ENCODE data around the gene RUNDC1.
"Not testable (repeated sequence)": the region's sequence is repeated elsewhere in the genome, so short reads cannot be mapped to it uniquely, and the experiment has no call there.

RUNDC1 gene

GRCh38 chr17:42989726-42990652 lies 9.6 kb downstream of the RUNDC1 start:
- Histone ChIP-seq H3K36me3 (ENCODE audit: control insufficient read depth in 1 of 2, insufficient read depth in 2 of 2, low read length in 2 of 2) (peaks cover 42 to 82% of the 10 kb centered on the region in 2 donors), H3K9me3 (ENCODE audit: control insufficient read depth in 1 of 2, low read length in 2 of 2) (no peaks in the 10 kb centered on the region), H3K4me3 (ENCODE audit: low read depth in 1 of 2, low read length in 2 of 2) (no peak overlapping the region), H3K4me1 (ENCODE audit: control insufficient read depth in 1 of 2, insufficient read depth in 2 of 2, low read length in 2 of 2) (no peaks in the 10 kb centered on the region), H3K27me3 (ENCODE audit: control insufficient read depth in 1 of 2, insufficient read depth in 2 of 2, low read length in 2 of 2) (no peaks in the 10 kb centered on the region), H3K27ac (ENCODE audit: low read depth, low read length) (no peak overlapping the region), H3K9ac (ENCODE audit: low read depth in 1 of 2, low read length in 2 of 2) (no peak overlapping the region)

- no peaks in the 10 kb centered on the region for H3K4me1 ChIP-seq (ENCODE audit: control insufficient read depth in 1 of 2, insufficient read depth in 2 of 2, low read length in 2 of 2)
- H3K27ac ChIP-seq (ENCODE audit: low read depth, low read length): no peak overlapping the region
- no peak overlapping the region for H3K4me3 ChIP-seq (ENCODE audit: low read depth in 1 of 2, low read length in 2 of 2)
- no peak overlapping the region for H3K9ac ChIP-seq (ENCODE audit: low read depth in 1 of 2, low read length in 2 of 2)
- H3K27me3 ChIP-seq (ENCODE audit: control insufficient read depth in 1 of 2, insufficient read depth in 2 of 2, low read length in 2 of 2): no peaks in the 10 kb centered on the region
- H3K36me3 ChIP-seq (ENCODE audit: control insufficient read depth in 1 of 2, insufficient read depth in 2 of 2, low read length in 2 of 2): peaks cover 42 to 71% of the 10 kb centered on the region in 2 donors
- H3K9me3 ChIP-seq (ENCODE audit: control insufficient read depth in 1 of 2, low read length in 2 of 2): no peaks in the 10 kb centered on the region
Observed at GRCh38 chr17:42991471-42991870, 11.1 kb downstream of the RUNDC1 start.

DNA sequence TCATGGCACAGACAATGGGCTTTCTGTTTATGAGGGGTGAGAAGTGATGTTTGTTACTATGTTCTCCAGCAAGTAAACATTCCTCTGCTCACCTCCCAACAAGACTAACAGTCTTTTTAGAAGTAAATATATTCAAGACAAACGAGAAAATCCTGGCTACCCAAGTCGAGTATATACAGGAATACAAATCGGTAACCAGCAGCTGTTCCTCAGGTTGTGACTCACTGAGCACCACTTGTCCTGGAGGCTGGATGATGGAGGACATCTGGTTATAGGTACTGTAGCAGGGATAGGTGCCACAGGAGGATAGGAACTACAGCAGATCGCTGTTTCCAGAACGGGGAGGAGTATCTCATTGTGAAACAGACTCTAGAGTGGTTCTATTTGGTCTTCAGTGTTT lies 12.5 kb downstream of the RUNDC1 start:
- Histone ChIP-seq H3K9ac (ENCODE audit: low read depth in 1 of 2, low read length in 2 of 2) (no peak overlapping the region), H3K4me3 (ENCODE audit: low read depth in 1 of 2, low read length in 2 of 2) (no peak overlapping the region), H3K27ac (ENCODE audit: low read depth, low read length) (no peak overlapping the region), H3K4me1 (ENCODE audit: control insufficient read depth in 1 of 2, insufficient read depth in 2 of 2, low read length in 2 of 2) (peaks cover 7 to 8% of the 10 kb centered on the region in 2 donors), H3K27me3 (ENCODE audit: control insufficient read depth in 1 of 2, insufficient read depth in 2 of 2, low read length in 2 of 2) (no peaks in the 10 kb centered on the region), H3K36me3 (ENCODE audit: control insufficient read depth in 1 of 2, insufficient read depth in 2 of 2, low read length in 2 of 2) (peaks cover 34 to 57% of the 10 kb centered on the region in 2 donors), H3K9me3 (ENCODE audit: control insufficient read depth in 1 of 2, low read length in 2 of 2) (no peaks in the 10 kb centered on the region)

GRCh38 chr17:42993913-42994312 lies 13.5 kb downstream of the RUNDC1 start:
- H3K4me1 ChIP-seq (ENCODE audit: control insufficient read depth in 1 of 2, insufficient read depth in 2 of 2, low read length in 2 of 2): peaks cover 7 to 14% of the 10 kb centered on the region in 2 donors
- H3K27me3 ChIP-seq (ENCODE audit: control insufficient read depth in 1 of 2, insufficient read depth in 2 of 2, low read length in 2 of 2); H3K9me3 ChIP-seq (ENCODE audit: control insufficient read depth in 1 of 2, low read length in 2 of 2); H3K9ac ChIP-seq (ENCODE audit: low read depth in 1 of 2, low read length in 2 of 2); H3K4me3 ChIP-seq (ENCODE audit: low read depth in 1 of 2, low read length in 2 of 2); H3K27ac ChIP-seq (ENCODE audit: low read depth, low read length): not testable (repeated sequence)
- H3K36me3 ChIP-seq (ENCODE audit: control insufficient read depth in 1 of 2, insufficient read depth in 2 of 2, low read length in 2 of 2): peaks cover 33 to 47% of the 10 kb centered on the region in 2 donors

DNA sequence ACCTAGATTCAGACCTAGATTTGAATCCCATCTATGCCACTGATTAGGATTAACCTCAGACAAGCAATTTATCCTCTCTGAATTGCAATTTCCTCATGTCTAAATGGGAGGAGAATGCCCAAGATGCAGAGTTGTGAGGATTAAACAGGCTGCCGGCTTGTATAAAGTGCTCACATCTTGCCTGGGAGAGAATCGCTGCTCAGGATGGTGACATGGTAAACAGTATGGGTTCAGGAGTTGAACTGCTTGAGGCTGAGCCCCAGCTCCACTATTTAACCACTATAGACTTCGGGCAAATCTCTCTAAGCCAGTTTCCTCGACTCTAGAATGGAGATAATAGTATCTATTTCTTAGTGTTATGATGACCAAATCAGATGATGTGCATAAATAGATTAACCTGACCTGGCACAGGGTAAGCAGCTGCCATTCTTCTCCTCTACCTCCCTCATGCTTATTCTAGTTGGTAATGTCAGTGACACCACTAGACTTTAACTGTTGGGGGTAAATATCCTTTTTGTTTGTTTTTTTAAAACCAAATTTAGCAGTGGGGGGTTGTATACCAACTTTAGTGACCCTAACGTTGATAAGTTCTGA lies 17.1 kb downstream of the RUNDC1 start:
- Histone ChIP-seq H3K4me3 (ENCODE audit: low read depth in 1 of 2, low read length in 2 of 2) (peak overlapping the region; percentile 24 to 55), H3K9ac (ENCODE audit: low read depth in 1 of 2, low read length in 2 of 2) (peak overlapping the region; percentile 0 to 39), H3K36me3 (ENCODE audit: control insufficient read depth in 1 of 2, insufficient read depth in 2 of 2, low read length in 2 of 2) (peaks cover 24 to 36% of the 10 kb centered on the region in 2 donors), H3K27ac (ENCODE audit: low read depth, low read length) (peak overlapping the region; percentile 22), H3K27me3 (ENCODE audit: control insufficient read depth in 1 of 2, insufficient read depth in 2 of 2, low read length in 2 of 2) (no peaks in the 10 kb centered on the region), H3K4me1 (ENCODE audit: control insufficient read depth in 1 of 2, insufficient read depth in 2 of 2, low read length in 2 of 2) (peaks cover 19 to 27% of the 10 kb centered on the region in 2 donors), H3K9me3 (ENCODE audit: control insufficient read depth in 1 of 2, low read length in 2 of 2) (no peaks in the 10 kb centered on the region)

GRCh38 chr17:42997984-42998938 lies 17.9 kb downstream of the RUNDC1 start, which contains the start of gene RPL27:
Gene RPL27 (plus strand): TSS chr17:42998419. CDS start chr17:42998751, 332 bp downstream.
- Histone ChIP-seq H3K27ac (ENCODE audit: low read depth, low read length) (peak within 1 kb of the TSS; percentile 90), H3K9ac (ENCODE audit: low read depth in 1 of 2, low read length in 2 of 2) (peak within 1 kb of the TSS; percentile 95 to 97), H3K4me1 (ENCODE audit: control insufficient read depth in 1 of 2, insufficient read depth in 2 of 2, low read length in 2 of 2) (peaks cover 19 to 27% of the 10 kb centered on the region in 2 donors), H3K9me3 (ENCODE audit: control insufficient read depth in 1 of 2, low read length in 2 of 2) (no peaks in the 10 kb centered on the region), H3K27me3 (ENCODE audit: control insufficient read depth in 1 of 2, insufficient read depth in 2 of 2, low read length in 2 of 2) (no peaks in the 10 kb centered on the region), H3K36me3 (ENCODE audit: control insufficient read depth in 1 of 2, insufficient read depth in 2 of 2, low read length in 2 of 2) (peaks cover 17 to 36% of the 10 kb centered on the region in 2 donors), H3K4me3 (ENCODE audit: low read depth in 1 of 2, low read length in 2 of 2) (peak within 1 kb of the TSS; percentile 96 to 97)

DNA sequence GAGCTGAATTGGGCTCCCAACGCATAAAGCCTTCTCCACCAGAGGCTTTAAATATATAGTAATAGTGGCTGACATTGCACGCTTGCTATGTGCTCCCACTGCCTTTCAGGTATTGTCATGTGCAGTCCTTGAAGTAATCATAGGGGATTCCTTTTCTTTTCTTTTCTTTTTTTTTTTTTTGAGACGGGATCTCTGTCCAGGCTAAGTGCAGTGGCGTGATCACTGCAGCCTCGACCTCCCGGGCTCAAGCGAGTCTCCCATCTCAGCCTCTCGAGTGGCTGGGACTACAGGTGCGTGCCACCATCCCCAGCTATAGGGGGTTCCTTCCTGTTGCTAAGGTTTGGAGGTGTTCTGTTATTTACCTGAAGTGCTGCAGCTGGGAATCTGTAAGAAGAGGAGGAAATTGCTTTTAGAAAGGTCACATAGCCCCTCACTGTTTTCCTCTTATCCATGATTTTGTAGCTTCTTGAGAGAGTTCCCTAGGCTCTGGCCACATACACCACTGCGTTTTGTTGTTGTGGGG lies 18.7 kb downstream of the RUNDC1 start:
- Histone ChIP-seq H3K9ac (ENCODE audit: low read depth in 1 of 2, low read length in 2 of 2) (peak overlapping the region; percentile 95 to 97), H3K4me1 (ENCODE audit: control insufficient read depth in 1 of 2, insufficient read depth in 2 of 2, low read length in 2 of 2) (peaks cover 19 to 27% of the 10 kb centered on the region in 2 donors), H3K9me3 (ENCODE audit: control insufficient read depth in 1 of 2, low read length in 2 of 2) (no peaks in the 10 kb centered on the region), H3K27me3 (ENCODE audit: control insufficient read depth in 1 of 2, insufficient read depth in 2 of 2, low read length in 2 of 2) (no peaks in the 10 kb centered on the region), H3K27ac (ENCODE audit: low read depth, low read length) (peak overlapping the region; percentile 90), H3K36me3 (ENCODE audit: control insufficient read depth in 1 of 2, insufficient read depth in 2 of 2, low read length in 2 of 2) (peaks cover 19 to 36% of the 10 kb centered on the region in 2 donors), H3K4me3 (ENCODE audit: low read depth in 1 of 2, low read length in 2 of 2) (peak overlapping the region; percentile 96 to 97)

DNA sequence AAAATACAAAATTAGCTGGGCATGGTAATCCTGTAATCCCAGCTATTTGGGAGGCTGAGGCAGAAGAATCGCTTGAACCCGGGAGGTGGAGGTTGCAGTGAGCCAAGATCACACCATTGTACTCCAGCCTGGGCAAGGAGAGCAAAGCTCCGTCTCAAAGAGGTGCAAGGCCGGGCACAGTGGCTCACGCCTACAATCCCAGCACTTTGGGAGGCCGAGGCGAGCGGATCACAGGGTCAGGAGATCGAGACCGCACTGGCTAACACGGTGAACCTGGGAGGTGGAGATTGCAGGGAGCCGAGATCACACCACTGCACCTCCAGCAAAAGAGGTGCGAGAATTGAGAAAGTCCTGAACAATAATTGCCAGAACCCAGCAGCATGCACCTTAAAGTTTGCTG lies 20.5 kb downstream of the RUNDC1 start:
- Histone ChIP-seq H3K36me3 (ENCODE audit: control insufficient read depth in 1 of 2, insufficient read depth in 2 of 2, low read length in 2 of 2) (peaks cover 19 to 36% of the 10 kb centered on the region in 2 donors), H3K9ac (ENCODE audit: low read depth in 1 of 2, low read length in 2 of 2) (peak overlapping the region in 1 of 2 donors; percentile 18), H3K4me1 (ENCODE audit: control insufficient read depth in 1 of 2, insufficient read depth in 2 of 2, low read length in 2 of 2) (peaks cover 19 to 27% of the 10 kb centered on the region in 2 donors)
- not testable (repeated sequence) for H3K4me3 ChIP-seq (ENCODE audit: low read depth in 1 of 2, low read length in 2 of 2); H3K27me3 ChIP-seq (ENCODE audit: control insufficient read depth in 1 of 2, insufficient read depth in 2 of 2, low read length in 2 of 2); H3K9me3 ChIP-seq (ENCODE audit: control insufficient read depth in 1 of 2, low read length in 2 of 2); H3K27ac ChIP-seq (ENCODE audit: low read depth, low read length)

GRCh38 chr17:43003542-43004172 lies 23.3 kb downstream of the RUNDC1 start:
- H3K27ac ChIP-seq (ENCODE audit: low read depth, low read length): no peak overlapping the region
- peaks cover 11 to 16% of the 10 kb centered on the region in 2 donors for H3K4me1 ChIP-seq (ENCODE audit: control insufficient read depth in 1 of 2, insufficient read depth in 2 of 2, low read length in 2 of 2)

More at GRCh38 chr17:43003542-43004172, 23.3 kb downstream of the RUNDC1 start:
- Histone ChIP-seq H3K27me3 (ENCODE audit: control insufficient read depth in 1 of 2, insufficient read depth in 2 of 2, low read length in 2 of 2) (no peaks in the 10 kb centered on the region), H3K36me3 (ENCODE audit: control insufficient read depth in 1 of 2, insufficient read depth in 2 of 2, low read length in 2 of 2) (peaks cover 19 to 36% of the 10 kb centered on the region in 2 donors), H3K9me3 (ENCODE audit: control insufficient read depth in 1 of 2, low read length in 2 of 2) (no peaks in the 10 kb centered on the region), H3K9ac (ENCODE audit: low read depth in 1 of 2, low read length in 2 of 2) (no peak overlapping the region), H3K4me3 (ENCODE audit: low read depth in 1 of 2, low read length in 2 of 2) (no peak overlapping the region)
